ENCODE results near the gene FOXR1. TPM values are rescaled to one million over a fixed set of nuclear protein-coding genes. Genes with fewer than 3 reads are reported as not detected.

The FOXR1 gene
- total and polyA plus RNA-seq, 2 of the 8 experiments (the other 6 are each of a cell fraction or from before 2014, with no cell fraction given): not detected

GRCh38 chr11:119014209-119014924, 42.8 kb downstream of the FOXR1 start:
- Histone ChIP-seq H3K18ac (ENCODE audit: extremely low read depth, low read length) (no peak overlapping the region), H4K20me1 (replicated peaks in 1 of 2; ENCODE audit: control insufficient read depth in 1 of 2, insufficient read depth in 2 of 2, low read length in 2 of 2) (peaks cover 3 to 4% of the 10 kb centered on the region in 2 experiments), H3K4me3 (ENCODE audit: extremely low read depth in 1 of 4, insufficient read depth in 2 of 4, low read depth in 3 of 4, low read length in 4 of 4) (no peak overlapping the region), H2BK20ac (ENCODE audit: low read length) (no peak overlapping the region), H3K56ac (replicated peaks; ENCODE audit: insufficient read length, low read depth, low read length) (no peak overlapping the region), H2BK12ac (ENCODE audit: low read depth, low read length) (no peak overlapping the region), H2BK120ac (replicated peaks; ENCODE audit: low read depth, low read length) (no peak overlapping the region), H3K79me2 (ENCODE audit: control insufficient read depth in 1 of 2, insufficient read depth in 2 of 2, low read length in 2 of 2) (peaks cover 10 to 31% of the 10 kb centered on the region in 2 experiments; a peak in 3 of 4 replicates), H2AK5ac (ENCODE audit: low read depth, low read length) (no peak overlapping the region), H3K79me1 (ENCODE audit: low read depth, low read length) (no peaks in the 10 kb centered on the region; the same call in 1 of the 2 replicates), H3K4me1 (replicated peaks in 1 of 4; ENCODE audit: control insufficient read depth in 3 of 4, insufficient read depth in 4 of 4, low read length in 3 of 4) (peaks cover 0 to 5% (median 2%) of the 10 kb centered on the region in 4 experiments; a peak in 2 of 7 replicates), H3K23ac (ENCODE audit: insufficient read length) (no peak overlapping the region), H3K23me2 (ENCODE audit: low read depth, low read length) (no peaks in the 10 kb centered on the region; the same call in 1 of the 2 replicates), H3K27me3 (replicated peaks in 1 of 4; ENCODE audit: control insufficient read depth in 3 of 4, extremely low read depth in 1 of 4, insufficient read depth in 3 of 4, low read length in 3 of 4) (no peaks in the 10 kb centered on the region), H3K14ac (ENCODE audit: insufficient read length) (no peak overlapping the region), H2BK5ac (ENCODE audit: low read depth, low read length) (no peak overlapping the region), H3K4ac (replicated peaks; ENCODE audit: insufficient read length, low read depth, low read length) (no peak overlapping the region), H3K36me3 (ENCODE audit: control insufficient read depth in 2 of 4, insufficient read depth in 4 of 4, low read length in 3 of 4) (peaks cover 27 to 73% (median 51%) of the 10 kb centered on the region in 4 experiments), H2AFZ (ENCODE audit: low read length) (no peak overlapping the region), H3K9me3 (ENCODE audit: insufficient read depth in 2 of 2, low read depth in 1 of 2, low read length in 1 of 2) (no peaks in the 10 kb centered on the region), H4K8ac (ENCODE audit: extremely low read depth, insufficient read depth, low read length) (no peak overlapping the region), H4K91ac (replicated peaks; ENCODE audit: insufficient read length, low read length) (no peak overlapping the region), H3K4me2 (ENCODE audit: insufficient read depth in 1 of 2, low read depth in 2 of 2, low read length in 2 of 2) (no peak overlapping the region), H4K5ac (ENCODE audit: insufficient read length, low read depth, low read length) (no peak overlapping the region), H2BK15ac (ENCODE audit: low read length) (no peak overlapping the region), H3K9ac (replicated peaks in 1 of 4; ENCODE audit: extremely low read depth in 1 of 4, low read depth in 3 of 4, low read length in 3 of 4) (no peak overlapping the region), H3K27ac (ENCODE audit: low read depth, low read length) (no peak overlapping the region)
- WGBS, 2 experiments (ENCODE audit: extremely low coverage in 1 of 2, insufficient coverage in 1 of 2, insufficient read length in 1 of 2, insufficient replicate concordance in 2 of 2, low coverage in 1 of 2, low lambda C conversion rate in 2 of 2, missing lambda C conversion rate in 1 of 2): 92% methylated on average over 17 of the region's 17 CpGs; no CpG with 5 or more reads in 1 of the 2 experiments
- peak in 1 of 2 experiments; percentile 76; a peak in 1 of 3 replicates for TF ChIP-seq POLR2A (IDR thresholded peaks at IDR 0.05; ENCODE audit: control extremely low read depth in 1 of 2, low read depth in 2 of 2, low read length in 2 of 2)
- no peak for TF ChIP-seq SIX5 (IDR thresholded peaks at IDR 0.05; ENCODE audit: low read depth, low read length)
- TF ChIP-seq POLR2AphosphoS5 (IDR thresholded peaks at IDR 0.05; ENCODE audit: low read depth, low read length): peak; percentile 86
- POLR2A ChIA-PET (ENCODE audit: partially characterized antibody): interaction anchor here (0.6 to 18.5 kb wide), 12 partner anchors 13 to 411 kb away, joined by 3 to 264 read pairs (median 4); partner anchors contain the start of genes CENATAC, DPAGT1, HMBS and SLC37A4
- DNase-seq (ENCODE audit: low read depth in 1 of 2, low spot score in 2 of 2) (no peak), FAIRE-seq (no peak)
- CTCF ChIA-PET (ENCODE audit: partially characterized antibody): interaction anchor here (1.1 to 2.0 kb wide), 3 partner anchors 15 to 28 kb away, joined by 4 to 5 read pairs (median 4); no protein-coding TSS in a partner anchor

Data from H1 (cell line).